Loucy (cell line): ENCODE measurements around the gene TMEM187.

Experiments used
- CTCF ChIP-seq: fragments of 200-600 bp; sonication (generic); conservative IDR thresholded peaks from 2 replicates; pipeline ENCODE4 v1.5.1; 2014; ENCODE audit warnings: mild to moderate bottlenecking, antibody characterized with exemption, low read length
- EZH2phosphoT487 ChIP-seq: fragments of 200-600 bp; IDR thresholded peaks from 2 replicates; pipeline ENCODE4 v1.6.1; 2018; ENCODE audit warnings: antibody characterized with exemption, mild to moderate bottlenecking, moderate library complexity, borderline replicate concordance

- TF ChIP-seq CTCF = no peak
- TF ChIP-seq EZH2phosphoT487 = no peak
Observed at GRCh38 chrX:153966283-153966688, 6.3 kb upstream of the TMEM187 start.
